A172 (cell line): ENCODE results near the gene ZFAND3. TPM values are rescaled to one million over a fixed set of nuclear protein-coding genes. Genes with fewer than 3 reads are reported as not detected.
"Not testable (repeated sequence)": the region's sequence is repeated elsewhere in the genome, so short reads cannot be mapped to it uniquely, and the experiment has no call there.

Source experiments
- DNase-seq: peaks from one replicate; pipeline ENCODE4 v3.0.0-alpha.2; 2015; ENCODE audit warnings: low spot score
- total RNA-seq: library from RNA; depleted of rRNA; stranded (reverse); fragments of >200 nt; shearing (Covaris generic); gene quantifications from 2 replicates; pipeline ENCODE4 v1.2.3, GENCODE V29; 2014

ZFAND3 gene
- total RNA-seq, 1 experiment from 2014 or later: 10.0 TPM

DNA sequence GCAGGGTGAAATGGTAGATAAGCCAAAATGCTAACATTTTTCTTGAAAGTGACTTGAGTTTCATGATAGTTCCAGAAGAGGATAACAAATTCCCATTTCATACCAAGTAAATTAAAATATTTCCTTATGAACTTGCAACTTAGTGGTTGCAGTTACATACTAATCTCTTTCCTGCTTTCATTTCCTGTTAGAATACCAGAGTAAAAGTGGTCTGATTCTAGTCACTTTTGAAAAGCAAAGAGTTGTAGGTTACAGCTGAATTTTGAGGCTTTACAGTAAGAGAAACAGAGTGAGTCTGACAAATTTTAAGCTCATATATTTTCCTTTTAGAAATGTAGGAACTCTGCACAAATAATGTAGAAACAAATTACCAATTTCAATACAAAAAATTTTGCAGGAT lies 117.4 kb downstream of the ZFAND3 start:
- no peak for DNase-seq

DNA sequence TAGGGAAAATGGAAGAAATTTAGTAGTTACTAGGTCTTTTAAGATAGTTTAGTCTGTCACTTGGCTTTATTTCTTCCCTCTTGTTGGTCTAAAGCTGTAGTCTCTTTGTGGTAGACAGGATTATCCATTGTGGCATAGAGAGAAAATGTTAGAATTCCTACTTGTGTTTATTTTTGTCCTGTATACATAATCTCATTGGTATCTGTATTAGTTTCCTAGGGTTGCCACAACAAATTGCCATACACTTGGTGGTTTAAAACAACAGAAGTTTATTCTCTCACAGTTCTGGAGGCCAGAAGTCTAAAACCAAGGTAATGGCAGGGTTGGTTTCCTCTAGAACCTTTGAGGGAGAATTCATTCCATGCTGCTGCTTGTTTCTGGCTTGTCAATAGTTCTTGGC lies 119.4 kb downstream of the ZFAND3 start:
- no peak for DNase-seq

GRCh38 chr6:37940074-37940847 lies 120.7 kb downstream of the ZFAND3 start:
- no peak for DNase-seq

GRCh38 chr6:37941871-37942270 lies 122.3 kb downstream of the ZFAND3 start:
- no peak for DNase-seq

DNA sequence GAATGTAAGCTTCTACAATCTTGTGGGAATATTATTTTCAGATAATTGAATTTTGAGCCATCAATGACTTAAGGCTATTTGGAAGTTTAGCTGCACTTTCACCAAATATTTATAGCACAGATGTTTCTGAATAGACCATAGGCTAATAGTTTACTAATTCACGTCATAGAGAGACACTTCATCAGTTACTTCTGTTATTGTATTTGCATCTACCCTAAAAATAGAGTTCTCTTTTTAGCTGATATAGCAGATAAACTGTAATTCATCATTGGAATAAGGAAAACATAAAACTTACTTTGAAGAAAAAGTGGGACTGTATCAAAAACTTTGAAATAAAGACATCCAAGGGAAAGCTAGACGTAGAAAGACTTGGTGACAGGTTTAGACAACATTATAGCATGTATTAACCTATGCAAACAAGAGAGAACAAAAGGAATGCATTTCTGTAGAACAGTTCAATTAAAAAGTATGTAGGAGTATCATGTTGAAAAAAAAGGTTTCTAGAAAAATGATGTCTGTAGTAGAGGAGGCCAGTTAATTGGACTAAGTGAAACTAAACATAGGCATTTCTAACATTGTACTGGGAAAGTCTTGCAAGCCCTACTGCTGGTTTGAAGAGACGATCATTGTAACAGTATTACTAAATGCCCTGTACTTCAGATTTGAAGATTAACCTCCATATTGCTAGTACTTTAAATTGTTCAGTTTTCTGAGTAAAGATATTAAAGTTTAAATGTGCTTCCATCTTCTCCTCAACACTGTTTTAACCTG lies 123.3 kb downstream of the ZFAND3 start:
- no peak for DNase-seq

DNA sequence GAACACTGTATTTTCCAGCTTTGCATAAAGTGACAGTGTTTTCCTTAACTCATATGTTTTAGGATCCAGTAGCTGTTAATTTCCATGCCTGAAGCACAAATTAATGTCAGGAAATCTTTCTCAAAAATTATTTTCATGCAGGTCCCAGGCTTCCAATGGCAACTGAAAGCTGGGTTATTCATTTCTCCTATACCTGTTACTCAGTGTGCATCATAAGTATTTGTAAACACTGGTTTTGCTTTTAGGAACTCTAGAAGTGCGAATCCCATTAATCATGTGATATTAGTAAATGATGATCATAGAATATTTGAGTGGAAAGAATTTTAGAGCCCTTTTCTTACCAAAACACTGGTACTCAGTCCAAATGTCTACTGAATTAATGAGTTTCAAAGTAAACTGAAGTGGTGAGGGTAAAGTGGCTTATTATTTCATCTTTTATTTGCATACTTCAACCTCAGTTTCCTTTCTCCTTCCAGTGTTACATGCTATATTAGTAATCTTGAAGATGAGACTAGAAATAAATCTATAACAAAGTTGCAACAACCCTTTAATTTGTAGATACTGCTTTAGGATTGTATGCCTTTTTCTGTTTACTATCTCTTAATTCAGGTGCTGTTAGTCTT lies 124.0 kb downstream of the ZFAND3 start:
- no peak for DNase-seq

DNA sequence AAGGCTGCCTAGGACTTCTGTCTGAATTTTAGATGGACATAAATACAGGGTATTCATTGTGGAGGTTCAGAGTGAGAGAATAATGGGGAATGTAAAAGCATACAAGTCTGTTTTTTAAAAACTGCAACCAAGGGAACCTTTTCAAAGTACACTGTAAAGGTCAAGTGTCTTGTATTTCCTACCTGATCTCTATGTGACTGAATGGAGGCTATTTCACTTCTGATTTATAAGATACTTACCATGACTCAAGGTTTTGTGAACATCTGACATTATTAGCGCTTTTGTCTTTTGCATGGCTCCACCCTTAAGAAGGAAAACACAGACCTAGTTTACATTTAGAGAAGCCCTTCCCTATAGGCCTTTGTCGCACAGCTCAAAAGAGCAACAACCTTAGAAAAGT lies 126.5 kb downstream of the ZFAND3 start:
- no peak for DNase-seq

DNA sequence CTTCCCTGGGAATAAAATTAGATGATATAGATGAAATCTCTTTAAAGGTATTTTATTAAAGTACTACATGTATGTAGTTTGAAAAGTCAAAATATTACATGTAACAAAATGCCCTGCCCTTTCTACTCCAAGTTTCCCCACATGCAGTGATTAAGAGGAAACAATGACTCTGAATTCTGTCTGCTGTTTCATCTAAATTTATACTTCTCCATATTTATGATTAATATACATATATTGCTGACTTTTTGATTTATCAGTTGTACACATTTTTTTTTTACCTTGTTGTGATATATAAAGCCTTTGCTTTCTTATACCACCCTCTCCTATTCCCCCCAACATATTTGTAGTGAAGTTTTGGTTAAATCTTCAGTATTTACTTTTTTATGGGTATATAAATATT lies 127.9 kb downstream of the ZFAND3 start:
- DNase-seq: no peak

DNA sequence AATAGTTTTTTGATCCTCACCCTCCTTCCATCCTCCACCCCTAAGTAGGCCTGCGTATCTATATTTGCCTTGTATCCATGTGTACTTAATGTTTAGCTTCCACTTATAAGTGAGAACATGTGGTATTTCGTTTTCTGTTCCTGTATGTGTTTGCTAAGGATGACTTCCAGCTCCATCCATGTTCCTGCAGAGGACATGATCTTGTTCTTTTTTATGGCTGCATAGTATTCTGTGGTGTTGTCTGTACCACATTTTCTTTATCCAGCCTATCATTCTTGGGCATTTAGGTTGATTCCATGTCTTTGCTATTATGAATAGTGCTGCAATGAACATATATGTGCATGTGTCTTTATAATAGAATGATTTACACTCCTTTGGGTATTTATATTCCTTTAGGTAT lies 129.1 kb downstream of the ZFAND3 start:
- not testable (repeated sequence) for DNase-seq

DNA sequence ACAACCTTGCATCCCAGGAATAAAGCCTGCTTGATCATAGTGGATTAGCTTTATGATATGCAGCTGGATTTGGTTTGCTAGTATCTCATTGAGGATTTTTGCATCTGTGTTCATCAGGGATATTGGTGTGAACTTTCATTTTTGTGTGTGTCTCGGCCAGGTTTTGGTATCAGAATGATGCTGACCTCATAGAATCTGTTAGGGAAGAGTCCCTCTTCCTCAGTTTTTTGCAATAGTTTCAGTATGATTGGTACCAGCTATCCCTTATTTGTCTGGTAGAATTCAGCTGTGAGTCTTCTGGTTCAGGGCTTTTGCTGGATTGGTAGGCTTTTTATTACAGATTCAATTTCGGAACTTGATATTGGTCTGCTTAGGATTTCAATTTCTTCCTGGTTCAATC lies 132.5 kb downstream of the ZFAND3 start:
- no peak for DNase-seq

GRCh38 chr6:37954791-37955190 lies 135.3 kb downstream of the ZFAND3 start:
- DNase-seq: no peak

- no peak for DNase-seq
These were observed 137.3 kb downstream of the ZFAND3 start for GRCh38 chr6:37956711-37957275.

DNA sequence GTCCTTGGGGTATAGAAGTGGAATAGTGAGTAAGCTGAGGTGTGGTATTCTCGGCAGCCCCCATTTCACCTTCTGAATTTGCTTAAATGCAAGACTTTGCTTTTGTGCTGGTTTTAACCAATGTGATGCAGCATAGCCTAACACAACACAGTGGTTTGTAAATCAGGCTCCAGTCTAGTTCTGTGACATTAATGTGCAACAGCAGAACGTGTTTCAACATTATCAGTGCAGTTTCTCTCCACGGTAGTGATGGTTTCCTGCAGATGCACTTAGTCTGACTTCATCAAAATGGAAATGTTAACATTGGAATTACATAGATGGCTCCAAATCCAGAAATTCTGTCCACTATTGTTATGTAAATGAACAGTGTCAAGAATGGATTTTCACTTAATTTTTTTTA lies 139.5 kb downstream of the ZFAND3 start:
- no peak for DNase-seq

- DNase-seq: no peak
These were observed 140.8 kb downstream of the ZFAND3 start for GRCh38 chr6:37960139-37960935.

DNA sequence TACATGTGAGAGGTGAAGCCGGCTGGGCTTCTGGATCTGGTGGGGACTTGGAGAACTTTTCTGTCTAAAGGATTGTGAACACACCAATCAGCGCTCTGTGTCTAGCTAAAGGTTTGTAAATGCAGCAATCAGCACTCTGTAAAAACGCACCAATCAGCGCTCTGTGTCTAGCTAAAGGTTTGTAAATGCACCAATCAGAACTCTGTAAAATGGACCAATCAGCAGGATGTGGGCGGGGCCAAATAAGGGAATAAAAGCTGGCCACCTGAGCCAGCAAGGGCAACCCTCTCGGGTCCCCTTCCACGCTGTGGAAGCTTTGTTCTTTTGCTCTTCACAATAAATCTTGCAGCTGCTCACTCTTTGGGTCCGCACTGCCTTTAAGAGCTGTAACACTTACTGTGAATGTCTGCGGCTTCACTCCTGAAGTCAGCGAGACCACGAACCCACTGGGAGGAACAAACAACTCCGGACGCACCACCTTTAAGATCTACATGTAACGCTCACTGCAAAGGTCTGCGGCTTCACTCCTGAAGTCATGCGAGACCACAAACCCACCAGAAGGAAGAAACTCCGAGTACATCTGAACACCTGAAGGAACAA lies 143.1 kb downstream of the ZFAND3 start:
- DNase-seq: not testable (repeated sequence)

DNA sequence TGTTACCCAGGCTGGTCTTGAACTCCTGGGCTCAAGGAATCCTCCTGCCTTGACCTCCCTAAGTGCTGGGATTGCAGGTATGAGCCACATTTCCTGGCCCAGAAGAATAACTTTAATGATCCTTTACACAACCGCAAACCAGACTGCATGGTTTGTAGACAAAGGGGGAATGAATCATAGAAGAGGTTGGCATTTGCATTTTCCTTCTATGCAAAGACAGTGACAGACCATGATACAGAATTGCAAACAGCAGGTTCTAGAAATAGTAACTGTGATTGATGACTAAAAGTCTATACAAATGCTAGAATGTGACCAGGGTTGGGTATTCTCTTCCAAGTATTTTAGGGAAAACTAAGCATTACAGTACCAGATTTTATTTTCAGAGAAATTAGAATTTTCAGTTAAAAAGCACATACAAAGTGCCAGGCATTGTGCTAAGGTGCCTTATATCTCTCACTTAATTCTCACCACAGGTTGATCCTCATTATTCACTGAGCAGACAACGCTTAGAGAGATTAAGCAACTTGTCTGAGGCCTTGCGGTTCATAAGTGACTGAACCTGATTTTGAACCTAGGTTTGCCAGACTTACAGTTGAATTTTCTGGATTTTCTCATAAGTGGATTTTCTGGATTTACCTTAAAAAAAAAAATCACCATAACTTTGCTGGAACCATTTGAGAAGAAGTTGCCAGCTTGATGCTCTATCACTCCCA lies 146.6 kb downstream of the ZFAND3 start:
- peak; percentile 58 for DNase-seq

- DNase-seq: no peak
These were observed 147.3 kb downstream of the ZFAND3 start for GRCh38 chr6:37966801-37967200.

GRCh38 chr6:37967651-37968050 lies 148.1 kb downstream of the ZFAND3 start:
- DNase-seq: no peak

GRCh38 chr6:37971266-37971665 lies 151.7 kb downstream of the ZFAND3 start:
- DNase-seq: no peak

- DNase-seq: no peak
These were observed 152.3 kb downstream of the ZFAND3 start for GRCh38 chr6:37971711-37972390.
